ENCODE measurements around the gene NDUFC2.

DNA sequence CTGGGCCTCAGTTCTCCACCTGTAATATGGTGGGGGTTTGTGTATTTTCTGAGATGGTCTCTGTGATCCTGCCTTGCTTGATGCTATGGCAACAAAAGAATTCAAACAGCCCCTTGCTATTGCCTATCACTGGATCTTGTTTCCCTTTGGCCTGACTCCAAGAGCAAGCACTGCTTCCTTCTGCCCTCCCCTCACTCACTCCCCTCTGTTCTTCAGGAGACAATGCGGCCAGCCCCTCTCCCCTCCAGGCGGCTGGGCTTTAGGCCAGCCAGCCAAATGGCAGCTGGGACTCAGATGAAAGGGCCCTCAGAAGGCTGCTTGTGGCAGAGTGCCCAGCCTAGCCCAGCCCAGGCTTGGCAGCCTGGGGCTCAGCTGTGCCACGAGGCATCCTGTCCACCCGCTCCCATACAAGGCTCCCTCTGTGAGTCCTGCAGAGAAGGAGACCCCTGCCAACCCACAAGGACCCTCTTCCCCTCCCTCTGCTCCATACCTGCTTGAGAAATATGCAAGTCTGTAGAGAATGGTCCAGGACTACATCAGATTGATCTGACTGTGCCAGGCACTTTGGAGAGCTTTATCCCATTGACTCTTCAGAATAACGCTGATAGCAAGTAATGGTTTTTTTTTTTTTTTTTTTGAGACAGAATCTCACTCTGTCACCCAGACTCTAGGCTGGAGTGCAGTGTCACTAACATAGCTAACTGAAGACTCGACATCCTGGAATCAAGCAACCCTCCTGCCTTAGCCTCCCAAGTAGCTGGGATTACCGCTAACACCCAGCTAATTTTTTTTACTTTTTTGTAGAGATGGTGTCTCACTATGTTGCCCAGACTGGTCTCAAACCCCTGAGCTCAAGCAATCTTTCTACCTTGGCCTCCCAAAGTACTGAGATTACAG, 49.0 kb downstream of the NDUFC2 start:
- TF ChIP-seq, protein P1, sequence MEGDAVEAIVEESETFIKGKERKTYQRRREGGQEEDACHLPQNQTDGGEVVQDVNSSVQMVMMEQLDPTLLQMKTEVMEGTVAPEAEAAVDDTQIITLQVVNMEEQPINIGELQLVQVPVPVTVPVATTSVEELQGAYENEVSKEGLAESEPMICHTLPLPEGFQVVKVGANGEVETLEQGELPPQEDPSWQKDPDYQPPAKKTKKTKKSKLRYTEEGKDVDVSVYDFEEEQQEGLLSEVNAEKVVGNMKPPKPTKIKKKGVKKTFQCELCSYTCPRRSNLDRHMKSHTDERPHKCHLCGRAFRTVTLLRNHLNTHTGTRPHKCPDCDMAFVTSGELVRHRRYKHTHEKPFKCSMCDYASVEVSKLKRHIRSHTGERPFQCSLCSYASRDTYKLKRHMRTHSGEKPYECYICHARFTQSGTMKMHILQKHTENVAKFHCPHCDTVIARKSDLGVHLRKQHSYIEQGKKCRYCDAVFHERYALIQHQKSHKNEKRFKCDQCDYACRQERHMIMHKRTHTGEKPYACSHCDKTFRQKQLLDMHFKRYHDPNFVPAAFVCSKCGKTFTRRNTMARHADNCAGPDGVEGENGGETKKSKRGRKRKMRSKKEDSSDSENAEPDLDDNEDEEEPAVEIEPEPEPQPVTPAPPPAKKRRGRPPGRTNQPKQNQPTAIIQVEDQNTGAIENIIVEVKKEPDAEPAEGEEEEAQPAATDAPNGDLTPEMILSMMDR (IDR thresholded peaks at IDR 0.05) = no peak
- no peak for TF ChIP-seq ZFX (IDR thresholded peaks at IDR 0.05; ENCODE audit: borderline replicate concordance)
